GM12872 (cell line): ENCODE results near the gene C12orf56.

Experiments
- CTCF ChIP-seq: IDR thresholded peaks from 3 replicates; pipeline ENCODE4 v1.5.1; 2011; ENCODE audit warnings: low read depth, mild to moderate bottlenecking, low read length, moderate library complexity; ENCODE audit not compliant: insufficient read depth

C12orf56 gene

GRCh38 chr12:64318605-64319004, 72.0 kb downstream of the C12orf56 start:
- no peak for TF ChIP-seq CTCF

- TF ChIP-seq CTCF: no peak
These were observed 78.7 kb downstream of the C12orf56 start for GRCh38 chr12:64311877-64312276.

GRCh38 chr12:64304571-64304970, 86.0 kb downstream of the C12orf56 start:
- no peak for TF ChIP-seq CTCF

DNA sequence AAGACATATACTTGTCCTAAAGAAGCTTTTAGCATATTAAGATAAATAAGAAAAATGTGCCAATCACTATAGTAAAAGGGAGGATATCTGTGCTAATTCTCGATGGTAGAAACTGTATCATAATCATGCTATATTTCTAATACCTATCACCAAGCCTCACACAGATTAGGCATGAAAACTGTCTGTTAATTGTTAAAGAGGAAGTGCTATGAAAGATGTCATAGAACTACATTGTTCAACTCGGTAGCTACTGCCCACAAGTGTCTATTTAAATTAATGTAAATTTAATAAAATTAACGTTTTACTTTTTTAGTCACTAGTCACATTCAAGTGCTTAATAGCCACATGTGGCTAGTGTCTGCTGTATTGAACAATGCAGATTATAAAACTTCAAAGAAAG, 90.9 kb downstream of the C12orf56 start:
- no peak for TF ChIP-seq CTCF

- TF ChIP-seq CTCF: no peak
These were observed 94.3 kb downstream of the C12orf56 start for GRCh38 chr12:64296301-64296700.

GRCh38 chr12:64293654-64294364, 96.7 kb downstream of the C12orf56 start:
- no peak for TF ChIP-seq CTCF

GRCh38 chr12:64286521-64286920, 104.0 kb downstream of the C12orf56 start:
- TF ChIP-seq CTCF: no peak
